ENCODE data around the gene APBB2.

GRCh38 chr4:40918330-40918729, 296.0 kb downstream of the APBB2 start:
- TF ChIP-seq ARID4B (CRISPR knock-in tag; IDR thresholded peaks at IDR 0.05; ENCODE audit: borderline replicate concordance) (no peak), STAT6 (CRISPR knock-in tag; conservative IDR thresholded peaks at IDR 0.05; ENCODE audit: low read depth) (no peak), CTCF (IDR thresholded peaks at IDR 0.05) (no peak)
